Vagina (tissue), 2 donors: Measurements from ENCODE around the gene TAF1B.

Experiments used
- POLR2A ChIP-seq, 2 donors: fragments of 450-650 bp; IDR thresholded peaks; one replicate each; pipeline ENCODE4 v1.6.1; 2017; ENCODE audit warnings: antibody characterized with exemption in 2 of 2, mild to moderate bottlenecking in 2 of 2, moderate library complexity in 2 of 2
- TF ChIP-seq, protein P1 (sequence below), 3 experiments: fragments of 450-650 bp in 2 of 3; fragments of 200-600 bp in 1 of 3; sonication (generic) in 1 of 3; IDR thresholded peaks; one replicate each; pipeline ENCODE4 v1.5.1; 2017 to 2019; ENCODE audit warnings: antibody characterized with exemption in 3 of 3, mild to moderate bottlenecking in 2 of 3, moderate library complexity in 2 of 3

DNA sequence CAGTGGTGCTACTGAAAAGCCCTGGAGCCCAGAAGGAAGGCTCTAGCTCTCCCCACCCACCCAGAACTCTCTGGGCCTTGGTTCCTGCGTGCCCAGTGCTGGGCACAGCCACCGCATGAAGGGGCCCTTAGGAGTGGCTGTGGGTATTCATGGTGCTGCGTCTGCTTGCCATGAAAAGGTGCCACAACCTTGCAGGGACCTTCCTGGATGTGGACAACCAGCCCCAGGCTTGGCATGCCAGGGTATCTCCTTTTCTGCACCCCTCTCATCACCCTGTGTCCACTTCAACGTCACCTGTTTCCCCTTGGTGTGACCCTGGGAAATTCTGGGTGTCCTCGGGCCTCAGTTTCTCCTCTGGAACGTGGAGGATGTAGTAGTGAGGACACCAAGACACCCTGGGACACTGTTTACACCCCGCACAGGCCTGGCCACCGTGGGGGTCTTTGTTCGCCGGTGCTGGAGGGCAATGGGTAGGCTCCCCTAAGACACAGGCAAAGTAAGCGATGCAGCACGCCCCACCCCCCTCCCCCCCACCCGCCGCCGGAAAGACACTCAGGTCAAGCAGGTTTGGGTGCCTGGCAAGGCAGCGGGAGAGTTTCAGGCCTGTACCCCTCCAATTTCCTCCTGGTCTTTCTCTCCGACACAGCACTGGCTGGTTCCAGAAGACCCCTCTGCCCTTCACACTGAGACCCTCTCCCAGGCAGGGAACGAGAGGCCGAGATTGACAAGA is 34.8 kb upstream of the TAF1B start:
- TF ChIP-seq, protein P1, sequence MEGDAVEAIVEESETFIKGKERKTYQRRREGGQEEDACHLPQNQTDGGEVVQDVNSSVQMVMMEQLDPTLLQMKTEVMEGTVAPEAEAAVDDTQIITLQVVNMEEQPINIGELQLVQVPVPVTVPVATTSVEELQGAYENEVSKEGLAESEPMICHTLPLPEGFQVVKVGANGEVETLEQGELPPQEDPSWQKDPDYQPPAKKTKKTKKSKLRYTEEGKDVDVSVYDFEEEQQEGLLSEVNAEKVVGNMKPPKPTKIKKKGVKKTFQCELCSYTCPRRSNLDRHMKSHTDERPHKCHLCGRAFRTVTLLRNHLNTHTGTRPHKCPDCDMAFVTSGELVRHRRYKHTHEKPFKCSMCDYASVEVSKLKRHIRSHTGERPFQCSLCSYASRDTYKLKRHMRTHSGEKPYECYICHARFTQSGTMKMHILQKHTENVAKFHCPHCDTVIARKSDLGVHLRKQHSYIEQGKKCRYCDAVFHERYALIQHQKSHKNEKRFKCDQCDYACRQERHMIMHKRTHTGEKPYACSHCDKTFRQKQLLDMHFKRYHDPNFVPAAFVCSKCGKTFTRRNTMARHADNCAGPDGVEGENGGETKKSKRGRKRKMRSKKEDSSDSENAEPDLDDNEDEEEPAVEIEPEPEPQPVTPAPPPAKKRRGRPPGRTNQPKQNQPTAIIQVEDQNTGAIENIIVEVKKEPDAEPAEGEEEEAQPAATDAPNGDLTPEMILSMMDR (IDR thresholded peaks at IDR 0.05), result no peak
- no peak for TF ChIP-seq POLR2A (IDR thresholded peaks at IDR 0.05)
